ENCODE results near the gene PRDM10. TPM values are rescaled to one million over a fixed set of nuclear protein-coding genes. Genes with fewer than 3 reads are reported as not detected.
A peak's percentile ranks its signal among the peaks of the same experiment; 100 is the strongest.

The PRDM10 gene, protein sequence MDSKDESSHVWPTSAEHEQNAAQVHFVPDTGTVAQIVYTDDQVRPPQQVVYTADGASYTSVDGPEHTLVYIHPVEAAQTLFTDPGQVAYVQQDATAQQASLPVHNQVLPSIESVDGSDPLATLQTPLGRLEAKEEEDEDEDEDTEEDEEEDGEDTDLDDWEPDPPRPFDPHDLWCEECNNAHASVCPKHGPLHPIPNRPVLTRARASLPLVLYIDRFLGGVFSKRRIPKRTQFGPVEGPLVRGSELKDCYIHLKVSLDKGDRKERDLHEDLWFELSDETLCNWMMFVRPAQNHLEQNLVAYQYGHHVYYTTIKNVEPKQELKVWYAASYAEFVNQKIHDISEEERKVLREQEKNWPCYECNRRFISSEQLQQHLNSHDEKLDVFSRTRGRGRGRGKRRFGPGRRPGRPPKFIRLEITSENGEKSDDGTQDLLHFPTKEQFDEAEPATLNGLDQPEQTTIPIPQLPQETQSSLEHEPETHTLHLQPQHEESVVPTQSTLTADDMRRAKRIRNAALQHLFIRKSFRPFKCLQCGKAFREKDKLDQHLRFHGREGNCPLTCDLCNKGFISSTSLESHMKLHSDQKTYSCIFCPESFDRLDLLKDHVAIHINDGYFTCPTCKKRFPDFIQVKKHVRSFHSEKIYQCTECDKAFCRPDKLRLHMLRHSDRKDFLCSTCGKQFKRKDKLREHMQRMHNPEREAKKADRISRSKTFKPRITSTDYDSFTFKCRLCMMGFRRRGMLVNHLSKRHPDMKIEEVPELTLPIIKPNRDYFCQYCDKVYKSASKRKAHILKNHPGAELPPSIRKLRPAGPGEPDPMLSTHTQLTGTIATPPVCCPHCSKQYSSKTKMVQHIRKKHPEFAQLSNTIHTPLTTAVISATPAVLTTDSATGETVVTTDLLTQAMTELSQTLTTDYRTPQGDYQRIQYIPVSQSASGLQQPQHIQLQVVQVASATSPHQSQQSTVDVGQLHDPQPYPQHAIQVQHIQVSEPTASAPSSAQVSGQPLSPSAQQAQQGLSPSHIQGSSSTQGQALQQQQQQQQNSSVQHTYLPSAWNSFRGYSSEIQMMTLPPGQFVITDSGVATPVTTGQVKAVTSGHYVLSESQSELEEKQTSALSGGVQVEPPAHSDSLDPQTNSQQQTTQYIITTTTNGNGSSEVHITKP
- polyA plus RNA-seq (2012; ENCODE audit: insufficient read depth, insufficient read length) = 8.2 TPM

DNA sequence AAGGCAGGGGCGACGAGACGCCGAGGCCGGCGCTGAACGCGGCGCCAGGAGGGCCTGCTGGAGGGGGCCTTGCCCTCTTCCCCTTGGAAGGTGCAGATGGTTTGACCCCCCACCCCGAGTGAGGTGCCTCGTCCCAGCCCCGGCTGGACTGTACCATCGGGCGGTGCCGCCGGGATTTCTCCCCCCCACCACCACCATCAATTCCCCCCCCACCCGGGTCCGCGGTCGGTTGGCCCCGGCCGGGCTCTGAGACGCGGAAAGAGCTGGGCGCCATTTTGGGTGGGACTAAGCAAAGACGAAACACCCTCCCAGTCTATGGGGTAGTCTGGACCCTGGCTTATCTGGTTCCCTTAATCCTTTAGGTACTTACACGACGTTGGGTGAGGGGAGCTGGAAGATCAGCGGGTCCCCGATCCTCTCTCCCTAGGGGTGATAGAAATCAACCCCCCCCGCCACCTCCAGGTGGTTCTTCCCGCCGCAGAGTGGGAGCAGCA, at the start of gene PRDM10:
TSS of gene PRDM10 (minus strand) at position 484 of the 494 bp plus-strand sequence. CDS start 41,871 bp downstream, outside the sequence.
- DNase-seq (ENCODE audit: low read depth, low spot score) = peak; percentile 90
- H3K4me3 ChIP-seq (ENCODE audit: low read length) = peak within 1 kb of the TSS; percentile 86

DNA sequence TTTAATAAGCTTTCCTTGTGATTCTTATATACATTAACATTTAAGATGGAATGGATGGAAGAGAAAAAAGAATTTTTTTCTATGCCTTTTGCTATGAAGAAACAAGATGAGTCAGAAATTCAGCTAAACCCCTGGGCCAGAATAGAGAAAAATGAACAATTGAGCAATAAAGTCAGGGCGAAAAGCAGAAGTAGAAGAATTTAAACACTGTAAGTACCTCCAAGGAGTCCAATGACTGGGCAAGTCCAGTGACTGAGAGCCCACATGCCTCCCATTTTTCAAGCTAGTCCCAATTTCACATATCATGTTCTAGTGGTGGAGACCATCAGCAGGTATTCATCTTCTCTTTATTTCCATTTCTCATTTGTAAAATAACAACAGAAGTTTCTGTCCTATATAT, 48.4 kb upstream of the PRDM10 start:
- H3K4me3 ChIP-seq (ENCODE audit: low read length) = no peak overlapping the region

DNA sequence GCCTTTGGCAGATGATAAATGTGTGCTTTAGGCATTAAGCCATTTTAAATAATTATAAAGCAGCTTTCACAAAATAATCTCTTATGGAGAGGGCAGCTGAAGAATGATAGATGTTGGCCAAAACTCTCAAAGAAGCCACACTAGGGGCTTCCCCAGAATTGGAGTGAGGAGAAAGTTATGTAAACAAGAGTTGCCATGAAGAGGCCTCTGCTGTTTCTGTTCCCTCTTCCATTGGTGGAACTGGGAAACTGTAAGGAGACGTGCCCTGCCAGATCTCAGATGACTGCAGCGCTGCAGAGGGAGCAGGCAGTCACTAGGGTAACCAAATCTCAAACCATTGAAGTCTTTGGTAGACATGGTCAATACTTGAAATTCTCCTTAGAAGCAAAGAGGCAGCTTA, 47.6 kb upstream of the PRDM10 start:
- H3K4me3 ChIP-seq (ENCODE audit: low read length) = no peak overlapping the region
- DNase-seq (ENCODE audit: low read depth, low spot score) = no peak

More for the DNA sequence above, 48.4 kb upstream of the PRDM10 start:
- DNase-seq (ENCODE audit: low read depth, low spot score) = no peak

DNA sequence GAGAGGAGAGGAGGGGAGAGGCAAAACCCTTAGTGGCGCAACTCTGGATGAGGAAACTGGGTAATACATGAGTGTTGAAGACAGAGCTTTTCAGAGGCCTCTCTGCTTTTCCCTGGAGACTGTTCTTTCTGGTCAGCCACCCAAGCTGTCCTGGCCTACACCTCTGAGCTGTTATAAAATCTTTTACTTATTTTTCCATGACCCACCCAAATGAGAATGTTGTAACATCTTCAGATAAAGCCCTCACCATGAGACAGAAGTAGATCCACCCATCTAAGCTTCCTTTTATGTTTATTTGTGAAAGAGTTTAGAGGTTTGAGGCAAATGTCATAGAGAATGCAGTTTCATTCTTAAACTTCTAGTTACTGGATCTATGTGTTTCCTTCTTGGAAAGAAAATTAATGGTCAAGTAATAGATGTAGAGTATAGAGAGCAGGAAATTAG, 46.7 kb upstream of the PRDM10 start:
- no peak overlapping the region for H3K4me3 ChIP-seq (ENCODE audit: low read length)
- no peak for DNase-seq (ENCODE audit: low read depth, low spot score)

DNA sequence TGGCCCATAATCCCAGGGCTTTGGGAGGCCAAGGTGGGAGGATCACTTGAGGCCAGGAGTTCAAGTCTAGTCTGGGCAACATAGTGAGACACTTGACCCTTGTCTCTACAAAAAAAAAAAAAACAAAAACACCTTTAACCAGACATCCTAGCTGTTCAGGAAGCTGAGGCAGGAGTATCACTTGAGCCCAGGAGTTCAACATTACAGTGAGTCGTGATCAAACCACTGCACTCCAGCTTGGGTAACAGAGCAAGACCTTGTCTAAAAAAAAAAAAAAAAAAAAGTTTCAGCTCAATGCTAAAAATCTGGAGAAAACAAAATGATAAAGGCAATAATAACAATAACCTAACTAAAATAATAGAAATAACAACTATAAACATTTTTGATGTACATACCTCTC, 44.5 kb upstream of the PRDM10 start:
- no peak for DNase-seq (ENCODE audit: low read depth, low spot score)
- H3K4me3 ChIP-seq (ENCODE audit: low read length) = no peak overlapping the region

DNA sequence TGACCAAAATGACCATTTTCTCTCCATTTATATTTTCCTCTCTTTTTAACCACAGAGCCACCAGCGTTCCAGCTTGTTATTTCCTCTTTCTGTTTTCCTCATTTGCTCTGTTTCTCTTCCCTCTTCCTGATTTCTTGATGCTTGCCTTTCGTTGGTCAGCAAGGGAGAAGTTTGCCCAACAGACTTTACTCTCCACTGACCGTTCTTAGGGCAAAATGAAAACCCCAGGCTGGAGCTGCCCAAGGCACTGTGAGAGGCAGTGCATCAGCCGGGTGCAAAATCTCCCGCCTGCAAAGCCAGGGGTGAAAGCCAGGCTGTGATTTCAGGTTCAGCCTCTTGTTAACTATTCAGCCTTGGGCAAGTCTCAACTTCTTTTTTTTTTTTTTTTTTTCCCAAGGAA, 40.9 kb upstream of the PRDM10 start:
- no peak for DNase-seq (ENCODE audit: low read depth, low spot score)
- H3K4me3 ChIP-seq (ENCODE audit: low read length) = no peak overlapping the region

DNA sequence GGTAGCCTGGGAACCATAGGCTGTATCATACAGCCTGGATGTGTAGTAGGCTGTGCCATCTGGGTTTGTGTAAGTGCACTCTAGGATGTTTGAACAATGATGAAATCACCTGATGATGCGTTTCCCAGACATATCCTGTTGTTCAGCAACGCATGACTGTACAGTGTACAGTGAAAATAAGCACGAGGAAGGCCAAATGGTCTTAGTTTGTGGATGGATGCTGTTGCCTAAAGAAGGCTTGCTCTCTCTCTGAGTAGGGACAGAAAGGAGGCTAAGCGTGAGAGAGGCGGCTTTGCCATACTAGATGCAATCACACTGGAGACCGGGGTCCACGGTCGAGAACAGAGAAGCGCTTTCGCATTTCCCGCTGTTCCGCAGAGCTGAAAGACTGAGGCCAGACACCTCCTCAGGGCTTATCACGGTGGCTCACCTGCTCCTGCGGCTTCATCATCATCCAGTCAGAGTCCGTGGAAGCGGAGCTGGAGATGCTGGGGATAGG, 39.5 kb upstream of the PRDM10 start:
- DNase-seq (ENCODE audit: low read depth, low spot score) = no peak
- no peak overlapping the region for H3K4me3 ChIP-seq (ENCODE audit: low read length)

DNA sequence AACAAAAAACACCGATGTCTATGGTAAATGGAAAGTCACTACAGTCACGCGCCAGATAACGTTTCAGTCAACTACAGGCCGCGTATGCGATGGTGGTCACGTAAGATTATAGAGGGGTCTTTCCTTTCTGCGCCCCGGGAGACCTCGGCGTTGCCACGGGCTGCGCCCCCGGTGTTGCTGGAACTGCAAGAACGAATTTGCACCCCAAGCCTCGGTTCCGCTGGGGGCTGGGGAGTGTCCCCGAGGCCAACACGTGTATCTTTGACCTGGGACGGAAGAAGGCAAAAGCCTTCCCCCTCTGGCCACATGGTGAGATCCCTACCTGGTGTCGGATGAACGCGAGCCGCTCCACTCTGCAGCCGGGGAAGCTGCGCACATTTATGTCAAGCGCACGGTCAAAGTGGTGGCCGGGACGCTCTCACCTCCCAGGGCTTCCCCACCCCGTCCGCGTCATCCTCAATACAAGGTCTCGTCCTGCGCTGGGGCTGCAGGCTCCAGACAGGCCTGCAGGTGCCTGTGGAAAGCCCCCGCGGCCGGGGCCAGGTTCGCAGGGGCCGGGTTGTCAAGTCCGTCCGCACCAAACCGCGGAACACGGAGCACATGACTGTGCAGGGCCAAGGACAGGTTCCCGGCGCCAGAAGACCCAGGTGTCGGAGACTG, 37.8 kb upstream of the PRDM10 start:
- DNase-seq (ENCODE audit: low read depth, low spot score) = no peak
- no peak overlapping the region for H3K4me3 ChIP-seq (ENCODE audit: low read length)

DNA sequence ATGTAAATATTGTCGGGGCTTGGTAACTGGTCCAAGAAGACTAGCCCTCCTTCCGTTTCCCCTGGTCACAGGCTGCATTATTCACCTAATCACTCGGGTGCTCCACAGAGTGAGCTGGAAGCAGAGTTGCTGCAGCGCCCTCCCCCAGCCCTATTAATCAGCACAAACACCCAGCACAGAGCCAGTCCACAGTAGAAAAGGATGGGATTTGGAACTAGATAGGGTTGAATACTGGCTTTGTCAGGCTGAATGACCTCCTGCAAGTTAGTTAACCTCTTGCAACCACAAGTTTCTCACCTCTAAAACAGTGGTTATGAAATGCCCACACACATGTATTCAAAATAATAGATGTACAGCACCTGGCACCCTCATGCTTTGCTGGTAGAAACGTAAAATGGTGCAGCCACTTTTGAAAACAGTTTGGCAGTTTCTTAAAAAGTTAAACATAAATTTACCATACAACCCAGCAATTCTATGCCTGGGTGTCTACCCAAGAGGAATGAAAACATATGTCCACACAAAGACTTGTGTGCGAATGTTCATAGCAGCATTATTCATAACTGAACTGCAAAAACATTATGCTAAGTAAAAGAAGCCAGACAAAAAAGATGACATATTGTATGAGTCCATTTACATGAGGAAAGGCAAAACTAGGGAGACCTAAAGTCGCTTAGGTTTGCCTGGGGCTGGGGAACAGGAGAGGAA, 35.4 kb upstream of the PRDM10 start:
- no peak for DNase-seq (ENCODE audit: low read depth, low spot score)
- no peak overlapping the region for H3K4me3 ChIP-seq (ENCODE audit: low read length)

DNA sequence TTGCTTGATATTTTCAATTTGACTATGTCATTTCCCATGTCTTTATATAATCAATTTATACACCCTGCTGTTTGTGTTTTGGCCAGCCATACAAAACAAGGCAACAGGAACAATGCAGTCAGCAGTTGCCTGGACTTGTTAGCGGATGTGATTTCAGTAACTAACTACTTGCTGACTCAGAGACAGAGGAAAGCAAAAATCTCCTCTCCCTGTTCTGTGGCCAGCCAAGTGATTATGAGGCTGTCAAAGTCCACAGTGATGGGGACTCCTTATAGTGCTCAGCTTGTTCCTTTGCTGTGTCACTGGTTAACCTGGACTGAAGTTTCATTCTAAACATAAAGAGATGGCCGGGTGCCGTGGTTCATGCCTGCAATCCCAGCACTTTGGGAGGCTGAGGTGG, 34.4 kb upstream of the PRDM10 start:
- no peak for DNase-seq (ENCODE audit: low read depth, low spot score)
- H3K4me3 ChIP-seq (ENCODE audit: low read length) = no peak overlapping the region

DNA sequence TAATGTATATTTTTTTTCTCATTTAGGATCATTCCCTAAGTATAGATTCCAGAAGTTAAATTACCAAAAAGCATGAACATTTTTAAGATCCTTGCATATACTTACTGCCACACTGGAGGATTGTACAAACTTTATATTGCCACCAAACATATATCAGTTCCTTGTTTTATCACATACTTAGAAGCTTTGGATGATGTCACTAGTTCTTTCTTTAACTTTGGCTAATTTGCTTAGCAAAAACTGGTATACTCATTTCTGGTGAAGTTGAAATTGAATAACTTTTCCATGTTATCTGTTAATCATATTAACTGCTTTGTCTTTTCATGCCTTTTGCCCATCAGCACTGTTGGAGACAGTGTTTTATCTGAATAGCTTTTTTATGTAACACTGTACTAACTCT, 31.6 kb upstream of the PRDM10 start:
- H3K4me3 ChIP-seq (ENCODE audit: low read length) = no peak overlapping the region
- DNase-seq (ENCODE audit: low read depth, low spot score) = no peak

DNA sequence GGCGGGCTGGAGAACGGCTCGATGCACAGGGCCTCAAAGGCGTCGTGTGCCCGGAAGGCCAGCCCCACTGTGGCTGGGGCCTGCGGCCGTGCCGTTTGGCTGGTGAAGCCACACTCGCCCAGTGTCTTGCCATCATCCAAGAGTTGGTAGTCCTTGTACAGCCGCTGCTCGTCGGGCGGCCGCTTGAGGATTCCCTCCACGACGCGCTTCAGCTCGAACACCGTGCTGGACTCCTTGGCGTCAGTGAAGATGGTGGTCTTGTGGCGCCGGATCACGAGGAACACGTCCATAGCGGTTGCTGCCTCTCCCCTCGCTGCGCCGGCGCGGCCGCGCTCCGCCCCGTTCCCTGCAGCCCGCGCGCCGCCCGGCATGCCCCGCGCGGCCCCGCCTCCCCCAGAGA, 30.3 kb upstream of the PRDM10 start:
- no peak for DNase-seq (ENCODE audit: low read depth, low spot score)

DNA sequence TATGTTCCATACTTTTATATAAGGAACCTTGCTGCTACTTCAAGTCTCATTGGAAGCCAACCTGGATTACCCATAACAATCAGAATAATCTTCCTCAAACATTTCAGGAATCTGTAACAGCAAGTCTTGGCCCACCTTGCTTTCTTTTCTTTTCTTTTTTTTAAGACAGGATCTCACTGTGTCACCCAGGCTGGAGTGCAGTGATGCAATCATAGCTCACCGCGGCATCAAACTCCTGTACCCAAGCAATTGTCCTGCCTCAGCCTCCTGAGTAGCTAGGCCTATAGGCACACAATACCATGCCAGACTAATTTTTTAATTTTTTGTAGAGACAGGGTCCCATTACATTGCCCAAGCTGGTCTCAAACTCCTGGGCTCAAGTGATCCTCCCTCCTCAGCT, 29.3 kb upstream of the PRDM10 start:
- no peak for DNase-seq (ENCODE audit: low read depth, low spot score)
- no peak overlapping the region for H3K4me3 ChIP-seq (ENCODE audit: low read length)

More for the DNA sequence above, 30.3 kb upstream of the PRDM10 start:
- H3K4me3 ChIP-seq (ENCODE audit: low read length) = no peak overlapping the region

DNA sequence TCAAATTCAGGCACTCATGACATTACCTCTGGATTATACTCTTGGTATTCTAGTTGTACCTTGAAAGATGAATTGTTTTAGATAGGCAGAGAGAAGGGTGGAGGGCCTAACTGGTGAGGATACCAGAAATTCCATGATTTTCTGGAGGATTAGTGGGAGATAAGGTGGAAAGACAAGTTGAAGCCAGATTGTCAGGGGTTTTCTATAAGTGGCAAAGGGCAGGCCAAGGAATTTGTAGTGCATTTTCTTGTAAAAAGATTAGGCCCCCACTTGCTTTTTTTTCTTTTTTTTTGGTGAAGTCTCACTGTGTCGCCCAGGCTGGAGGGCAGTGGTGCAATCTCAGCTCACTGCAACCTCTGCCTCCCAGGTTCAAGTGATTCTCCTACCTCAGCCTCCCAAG, 28.4 kb upstream of the PRDM10 start:
- H3K4me3 ChIP-seq (ENCODE audit: low read length) = no peak overlapping the region
- no peak for DNase-seq (ENCODE audit: low read depth, low spot score)

DNA sequence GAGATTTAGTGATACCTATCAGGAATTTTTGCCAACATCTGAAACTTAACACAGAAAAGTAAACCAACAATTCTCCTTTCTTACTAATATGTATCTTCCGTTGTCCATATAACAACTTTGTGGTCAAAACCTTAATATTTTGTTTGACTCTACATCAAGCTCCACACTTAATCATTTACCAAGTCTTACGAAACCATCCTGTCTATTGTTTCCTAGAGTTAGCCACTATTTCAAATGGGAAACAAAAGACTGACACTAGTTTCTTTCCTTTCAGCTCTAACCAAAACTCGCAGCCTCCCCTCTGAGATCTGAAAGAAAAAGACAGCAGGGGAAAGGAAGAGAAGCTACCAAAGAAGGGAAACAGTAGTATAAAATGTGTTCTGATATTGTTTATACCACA, 26.5 kb upstream of the PRDM10 start:
- DNase-seq (ENCODE audit: low read depth, low spot score) = no peak
- no peak overlapping the region for H3K4me3 ChIP-seq (ENCODE audit: low read length)

DNA sequence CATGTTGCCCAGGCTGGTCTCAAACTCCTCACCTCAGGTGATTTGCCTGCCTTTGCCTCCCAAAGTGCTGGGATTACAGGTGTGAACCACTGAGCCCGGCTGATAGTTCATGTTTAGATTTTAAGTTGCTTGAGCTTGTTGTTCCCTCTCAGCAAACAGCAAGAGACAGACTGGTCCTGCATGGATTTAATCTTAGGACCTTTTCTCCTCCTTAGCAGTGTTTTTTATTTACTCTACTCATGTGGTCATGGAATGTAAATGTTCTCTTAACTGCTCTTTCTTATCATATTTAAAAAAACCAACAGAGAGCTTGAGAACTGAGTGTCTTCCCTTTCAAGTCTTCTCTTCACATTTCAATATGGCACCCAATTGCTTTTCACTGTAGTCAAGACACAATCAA, 22.7 kb upstream of the PRDM10 start:
- no peak for DNase-seq (ENCODE audit: low read depth, low spot score)

DNA sequence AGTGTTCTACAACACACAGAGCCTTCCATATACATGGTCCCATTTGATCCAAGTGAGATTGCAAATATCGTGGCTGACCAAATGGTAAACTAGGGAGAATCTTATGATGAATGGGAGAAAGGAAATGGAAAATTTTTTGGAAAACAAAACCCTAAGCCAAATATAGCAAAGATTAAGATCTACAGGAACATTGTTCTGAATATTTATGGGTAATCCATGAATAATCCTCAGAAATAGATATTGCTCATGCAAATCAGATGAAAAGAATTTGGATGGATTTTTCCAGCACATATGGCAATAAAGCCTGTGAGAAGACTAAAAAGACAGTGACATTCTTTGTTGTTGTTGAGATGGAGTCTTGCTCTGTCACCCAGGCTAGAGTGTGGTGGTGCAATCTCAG, 21.7 kb upstream of the PRDM10 start:
- no peak overlapping the region for H3K4me3 ChIP-seq (ENCODE audit: low read length)
- no peak for DNase-seq (ENCODE audit: low read depth, low spot score)

More for the DNA sequence above, 22.7 kb upstream of the PRDM10 start:
- no peak overlapping the region for H3K4me3 ChIP-seq (ENCODE audit: low read length)

DNA sequence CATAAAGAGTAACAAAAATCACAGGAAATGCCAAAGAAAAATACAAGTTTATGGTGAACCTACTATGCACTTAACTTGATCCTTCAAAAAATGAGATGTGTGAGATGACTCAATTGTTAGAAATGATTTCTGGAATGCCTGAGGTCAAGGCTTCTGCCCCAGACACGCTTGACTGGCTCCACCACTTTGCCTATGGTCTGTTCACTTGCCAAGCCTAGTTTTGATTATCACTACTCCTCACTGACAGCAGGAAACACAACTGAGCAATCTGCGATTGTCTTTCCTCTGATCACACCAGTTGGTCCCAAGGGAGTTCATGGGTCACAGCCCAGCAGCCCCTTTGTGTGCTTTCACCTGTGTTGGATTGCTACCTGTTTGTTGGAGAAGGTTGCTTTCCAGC, 20.6 kb upstream of the PRDM10 start:
- no peak overlapping the region for H3K4me3 ChIP-seq (ENCODE audit: low read length)

More for the DNA sequence above, 20.6 kb upstream of the PRDM10 start:
- DNase-seq (ENCODE audit: low read depth, low spot score) = no peak
